ENCODE data around the gene ST6GALNAC5.

The ST6GALNAC5 gene

GRCh38 chr1:77016386-77016985 is 149.2 kb downstream of the ST6GALNAC5 start:
- TF ChIP-seq CTCF (conservative IDR thresholded peaks at IDR 0.05; ENCODE audit: low read depth, low read length), result no peak
- H3K4me3 ChIP-seq (ENCODE audit: low read depth, low read length), result no peak overlapping the region
- DNase-seq (ENCODE audit: low read depth), result no peak

- no peak for DNase-seq (ENCODE audit: low read depth)
- no peak for TF ChIP-seq CTCF (conservative IDR thresholded peaks at IDR 0.05; ENCODE audit: low read depth, low read length)
- no peak overlapping the region for H3K4me3 ChIP-seq (ENCODE audit: low read depth, low read length)
Observed at GRCh38 chr1:77018311-77018710, 151.0 kb downstream of the ST6GALNAC5 start.

- DNase-seq (ENCODE audit: low read depth), result no peak
Observed at GRCh38 chr1:77018761-77019160, 151.5 kb downstream of the ST6GALNAC5 start.

GRCh38 chr1:77021732-77022131 is 154.5 kb downstream of the ST6GALNAC5 start:
- no peak overlapping the region for H3K4me3 ChIP-seq (ENCODE audit: low read depth, low read length)
- no peak for TF ChIP-seq CTCF (conservative IDR thresholded peaks at IDR 0.05; ENCODE audit: low read depth, low read length)
- DNase-seq (ENCODE audit: low read depth), result no peak

More at GRCh38 chr1:77018761-77019160, 151.5 kb downstream of the ST6GALNAC5 start:
- H3K4me3 ChIP-seq (ENCODE audit: low read depth, low read length), result no peak overlapping the region
- TF ChIP-seq CTCF (conservative IDR thresholded peaks at IDR 0.05; ENCODE audit: low read depth, low read length), result no peak

GRCh38 chr1:77024500-77024899 is 157.2 kb downstream of the ST6GALNAC5 start:
- H3K4me3 ChIP-seq (ENCODE audit: low read depth, low read length), result no peak overlapping the region
- no peak for DNase-seq (ENCODE audit: low read depth)
- TF ChIP-seq CTCF (conservative IDR thresholded peaks at IDR 0.05; ENCODE audit: low read depth, low read length), result no peak

- no peak for TF ChIP-seq CTCF (conservative IDR thresholded peaks at IDR 0.05; ENCODE audit: low read depth, low read length)
Observed at GRCh38 chr1:77025599-77025998, 158.3 kb downstream of the ST6GALNAC5 start.

GRCh38 chr1:77026135-77026534 is 158.9 kb downstream of the ST6GALNAC5 start:
- no peak for TF ChIP-seq CTCF (conservative IDR thresholded peaks at IDR 0.05; ENCODE audit: low read depth, low read length)
- DNase-seq (ENCODE audit: low read depth), result no peak
- H3K4me3 ChIP-seq (ENCODE audit: low read depth, low read length), result no peak overlapping the region

More at GRCh38 chr1:77025599-77025998, 158.3 kb downstream of the ST6GALNAC5 start:
- H3K4me3 ChIP-seq (ENCODE audit: low read depth, low read length), result no peak overlapping the region
- no peak for DNase-seq (ENCODE audit: low read depth)
